ENCODE measurements around the gene AHNAK.
A peak's percentile ranks its signal among the peaks of the same experiment; 100 is the strongest.
"Not testable (repeated sequence)": the region's sequence is repeated elsewhere in the genome, so short reads cannot be mapped to it uniquely, and the experiment has no call there.

Gene AHNAK

DNA sequence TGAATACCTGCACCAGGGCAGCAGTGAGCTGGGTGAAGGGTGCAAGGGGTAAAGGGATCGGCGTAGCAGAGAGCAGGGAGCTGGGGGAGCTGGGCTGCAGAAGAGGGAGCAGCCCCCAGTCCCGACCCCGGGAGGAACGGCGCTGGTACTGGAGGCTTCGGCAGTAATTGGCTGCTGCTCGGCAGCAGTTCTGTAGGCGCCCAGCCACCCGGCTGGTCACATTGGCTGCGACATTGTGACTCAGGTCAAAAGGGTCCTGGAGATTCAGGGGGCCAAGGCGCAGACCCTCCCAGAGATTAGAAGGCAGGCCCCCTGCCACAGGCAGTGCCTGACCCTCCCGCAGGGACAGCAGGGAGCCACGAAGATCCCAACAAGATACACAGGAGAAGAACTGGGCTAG lies 29.2 kb upstream of the AHNAK start:
- no peak for TF ChIP-seq CTCF (IDR thresholded peaks at IDR 0.05; ENCODE audit: control insufficient read depth, extremely low read depth, insufficient read depth)
- DNase-seq (ENCODE audit: low read depth) = no peak
- H3K4me3 ChIP-seq (ENCODE audit: low read depth, low read length) = no peak overlapping the region

- TF ChIP-seq CTCF (IDR thresholded peaks at IDR 0.05; ENCODE audit: control insufficient read depth, extremely low read depth, insufficient read depth) = no peak
- DNase-seq (ENCODE audit: low read depth) = no peak
- H3K4me3 ChIP-seq (ENCODE audit: low read depth, low read length) = peak overlapping the region; percentile 82
Measured at GRCh38 chr11:62575156-62575555, 28.6 kb upstream of the AHNAK start.

GRCh38 chr11:62574363-62575071 lies 27.9 kb upstream of the AHNAK start:
- no peak for TF ChIP-seq CTCF (IDR thresholded peaks at IDR 0.05; ENCODE audit: control insufficient read depth, extremely low read depth, insufficient read depth)
- DNase-seq (ENCODE audit: low read depth) = no peak
- H3K4me3 ChIP-seq (ENCODE audit: low read depth, low read length) = peak overlapping the region; percentile 82

DNA sequence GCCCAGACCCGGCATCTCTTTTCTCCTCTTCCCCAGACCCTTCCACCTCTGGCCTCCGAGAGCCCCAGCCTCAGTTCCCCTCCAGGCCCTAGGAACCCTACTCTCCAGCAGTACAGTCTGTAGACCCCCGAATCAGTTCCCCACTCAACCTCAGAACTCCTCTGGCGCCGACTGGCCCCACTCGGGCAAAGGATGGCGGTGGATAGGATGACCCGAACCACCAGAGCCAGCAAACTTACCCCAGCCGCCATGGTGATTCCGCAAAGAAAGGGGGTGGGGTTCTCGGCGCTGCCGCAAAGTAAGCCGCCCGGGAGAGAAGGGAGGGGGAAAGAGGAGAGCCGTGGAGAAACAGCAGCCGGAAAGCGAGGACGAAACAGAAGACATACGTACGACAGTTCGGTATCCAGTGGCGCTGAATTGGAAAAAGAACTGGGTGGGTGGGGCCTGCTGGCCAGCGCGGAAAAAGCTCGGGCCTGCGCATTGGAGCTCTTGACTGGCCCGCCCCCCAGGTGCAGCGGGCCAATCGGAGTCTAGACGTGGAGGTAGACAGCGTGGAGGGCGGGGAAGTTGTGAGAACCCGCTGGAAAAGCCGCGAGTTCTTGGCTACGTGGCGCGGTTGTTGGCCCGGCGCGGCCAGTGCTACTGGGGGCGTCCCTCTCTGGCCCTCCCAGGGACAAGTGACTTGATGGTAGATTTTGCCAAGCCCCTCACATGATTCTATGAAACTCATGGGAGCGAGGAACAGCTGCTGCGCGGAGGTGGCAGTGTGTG lies 27.2 kb upstream of the AHNAK start, which contains the start of gene EEF1G:
Gene EEF1G (minus strand): TSS at position 300 of the 771 bp plus-strand sequence. CDS start 49 bp downstream, at position 251.
- H3K4me3 ChIP-seq (ENCODE audit: low read depth, low read length) = peak within 1 kb of the TSS; percentile 82
- TF ChIP-seq CTCF (IDR thresholded peaks at IDR 0.05; ENCODE audit: control insufficient read depth, extremely low read depth, insufficient read depth) = no peak
- DNase-seq (ENCODE audit: low read depth) = peak; percentile 99

DNA sequence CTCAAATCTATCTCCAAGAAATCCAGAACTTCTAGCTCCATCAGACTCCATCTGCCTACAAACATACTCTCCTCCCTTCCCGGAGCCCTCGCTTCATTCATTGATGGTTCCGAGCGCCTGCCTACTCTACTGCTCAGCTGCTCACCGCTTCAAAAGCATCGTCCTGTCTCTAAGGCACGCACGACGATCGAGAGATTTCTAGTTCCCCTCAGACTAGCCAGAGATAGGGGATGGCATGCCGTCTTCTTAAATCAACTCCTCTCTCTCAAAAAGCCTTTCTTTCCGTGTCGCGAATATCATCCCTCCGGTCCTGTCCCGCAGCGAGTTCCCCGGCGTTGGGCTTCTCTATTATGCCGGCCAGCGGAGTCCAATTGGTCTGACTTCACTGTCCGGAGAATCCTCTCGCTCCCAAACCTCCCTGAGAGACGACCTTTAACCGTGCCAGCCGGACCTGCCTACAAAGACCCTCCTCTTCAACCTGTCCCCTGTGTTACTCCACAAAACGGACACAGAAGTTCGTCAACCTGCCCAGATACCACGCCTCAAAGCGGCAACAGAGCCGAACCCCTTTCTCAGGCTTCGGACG lies 26.5 kb upstream of the AHNAK start:
- DNase-seq (ENCODE audit: low read depth) = no peak
- no peak for TF ChIP-seq CTCF (IDR thresholded peaks at IDR 0.05; ENCODE audit: control insufficient read depth, extremely low read depth, insufficient read depth)
- peak overlapping the region; percentile 82 for H3K4me3 ChIP-seq (ENCODE audit: low read depth, low read length)

DNA sequence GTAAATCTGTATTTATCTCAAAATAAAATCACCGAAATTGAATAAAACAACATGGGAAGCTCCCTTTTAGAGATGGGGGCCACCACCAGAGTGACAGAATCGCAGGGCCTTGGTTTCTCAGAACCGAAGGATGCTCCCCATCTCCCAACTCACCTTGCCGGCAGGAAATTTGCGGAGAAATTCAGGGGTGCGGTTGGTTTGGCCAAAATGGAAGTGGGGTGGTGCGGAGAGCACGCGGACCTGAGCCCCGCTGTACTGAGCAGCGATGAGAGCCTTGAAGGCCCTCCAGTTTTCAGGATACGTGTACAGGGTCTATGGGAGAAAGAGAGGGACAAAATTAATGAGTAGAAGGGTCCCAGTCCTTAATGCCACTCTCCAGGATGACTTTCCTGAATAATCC lies 25.8 kb upstream of the AHNAK start:
- no peak for DNase-seq (ENCODE audit: low read depth)

GRCh38 chr11:62571493-62571892 lies 24.9 kb upstream of the AHNAK start:
- H3K4me3 ChIP-seq (ENCODE audit: low read depth, low read length); DNase-seq (ENCODE audit: low read depth): not testable (repeated sequence)

More for the DNA sequence above, 25.8 kb upstream of the AHNAK start:
- no peak for TF ChIP-seq CTCF (IDR thresholded peaks at IDR 0.05; ENCODE audit: control insufficient read depth, extremely low read depth, insufficient read depth)
- H3K4me3 ChIP-seq (ENCODE audit: low read depth, low read length) = peak overlapping the region; percentile 82

- not testable (repeated sequence) for H3K4me3 ChIP-seq (ENCODE audit: low read depth, low read length); DNase-seq (ENCODE audit: low read depth)
Measured at GRCh38 chr11:62570903-62571302, 24.3 kb upstream of the AHNAK start.

Measured in LNCaP clone FGC (cell line).